ENCODE data around the gene OVCH1.
"Not testable (repeated sequence)": the region's sequence is repeated elsewhere in the genome, so short reads cannot be mapped to it uniquely, and the experiment has no call there.

Gene OVCH1

DNA sequence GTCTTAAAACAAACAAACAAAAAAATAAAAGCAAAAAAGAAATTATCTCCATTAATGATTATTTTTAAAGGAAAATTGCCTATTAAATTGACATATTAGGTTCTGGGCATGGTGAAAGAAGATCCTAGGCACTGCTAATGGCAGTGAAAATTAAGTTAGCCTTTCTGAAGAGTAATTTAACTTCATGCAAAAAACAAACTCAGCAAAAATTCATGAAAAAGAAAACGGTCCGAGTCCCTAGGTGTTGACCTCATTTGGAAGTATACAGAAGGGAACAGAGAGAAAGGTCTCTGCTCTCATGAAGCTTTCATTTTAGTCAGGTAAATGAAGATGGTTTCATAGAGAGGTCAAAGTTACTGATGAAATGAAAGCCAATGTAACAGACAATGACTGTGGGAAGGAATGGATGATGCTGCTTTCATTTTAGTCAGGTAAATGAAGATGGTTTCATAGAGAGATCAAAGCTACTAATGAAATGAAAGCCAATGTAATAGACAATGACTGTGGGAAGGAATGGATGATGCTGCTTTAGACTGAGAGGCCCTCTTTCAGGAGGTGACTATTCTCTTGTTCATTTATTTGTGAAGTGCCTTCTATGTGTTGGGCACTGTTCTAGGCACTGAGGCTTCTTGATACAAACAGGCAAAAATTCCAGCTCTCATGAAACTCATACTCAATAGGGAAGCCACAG lies 50.1 kb downstream of the OVCH1 start:
- TF ChIP-seq, protein P1, sequence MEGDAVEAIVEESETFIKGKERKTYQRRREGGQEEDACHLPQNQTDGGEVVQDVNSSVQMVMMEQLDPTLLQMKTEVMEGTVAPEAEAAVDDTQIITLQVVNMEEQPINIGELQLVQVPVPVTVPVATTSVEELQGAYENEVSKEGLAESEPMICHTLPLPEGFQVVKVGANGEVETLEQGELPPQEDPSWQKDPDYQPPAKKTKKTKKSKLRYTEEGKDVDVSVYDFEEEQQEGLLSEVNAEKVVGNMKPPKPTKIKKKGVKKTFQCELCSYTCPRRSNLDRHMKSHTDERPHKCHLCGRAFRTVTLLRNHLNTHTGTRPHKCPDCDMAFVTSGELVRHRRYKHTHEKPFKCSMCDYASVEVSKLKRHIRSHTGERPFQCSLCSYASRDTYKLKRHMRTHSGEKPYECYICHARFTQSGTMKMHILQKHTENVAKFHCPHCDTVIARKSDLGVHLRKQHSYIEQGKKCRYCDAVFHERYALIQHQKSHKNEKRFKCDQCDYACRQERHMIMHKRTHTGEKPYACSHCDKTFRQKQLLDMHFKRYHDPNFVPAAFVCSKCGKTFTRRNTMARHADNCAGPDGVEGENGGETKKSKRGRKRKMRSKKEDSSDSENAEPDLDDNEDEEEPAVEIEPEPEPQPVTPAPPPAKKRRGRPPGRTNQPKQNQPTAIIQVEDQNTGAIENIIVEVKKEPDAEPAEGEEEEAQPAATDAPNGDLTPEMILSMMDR (IDR thresholded peaks at IDR 0.05) = no peak
- no peak overlapping the region for H3K4me3 ChIP-seq (ENCODE audit: low read depth, low read length)
- H3K4me2 ChIP-seq (ENCODE audit: low read length) = no peak overlapping the region
- H3K79me2 ChIP-seq = no peaks in the 10 kb centered on the region
- H2AFZ ChIP-seq = no peak overlapping the region
- no peaks in the 10 kb centered on the region for H3K36me3 ChIP-seq (ENCODE audit: control insufficient read depth, insufficient read depth, low read length)
- no peaks in the 10 kb centered on the region for H3K9me3 ChIP-seq (ENCODE audit: control insufficient read depth, low read length)
- no peaks in the 10 kb centered on the region for H3K27me3 ChIP-seq (ENCODE audit: control insufficient read depth, insufficient read depth, low read length)
- no peak overlapping the region for H3K9ac ChIP-seq
- H3K27ac ChIP-seq = no peak overlapping the region
- no peaks in the 10 kb centered on the region for H3K4me1 ChIP-seq

DNA sequence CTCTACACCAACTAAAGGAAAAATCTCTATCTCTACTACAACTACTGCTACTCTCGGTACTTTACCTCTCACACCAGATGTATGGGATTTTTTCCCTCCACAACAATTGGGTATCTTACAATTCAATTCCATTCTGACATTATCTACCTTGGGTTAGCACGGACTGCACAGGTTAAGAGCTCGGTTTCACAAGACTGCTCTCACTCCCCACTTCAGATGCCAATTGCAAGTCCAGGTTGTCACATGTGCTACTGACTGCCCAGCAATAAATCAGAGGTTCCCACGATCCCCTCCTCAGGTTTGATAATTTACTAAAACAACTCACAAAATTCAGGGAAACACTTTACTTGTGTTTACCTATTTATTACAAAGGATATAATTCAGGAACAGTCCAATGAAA lies 58.0 kb downstream of the OVCH1 start:
- no peak overlapping the region for H3K27ac ChIP-seq
- no peaks in the 10 kb centered on the region for H3K79me2 ChIP-seq
- H3K9ac ChIP-seq = no peak overlapping the region
- H3K36me3 ChIP-seq (ENCODE audit: control insufficient read depth, insufficient read depth, low read length) = no peaks in the 10 kb centered on the region
- no peak overlapping the region for H3K4me3 ChIP-seq (ENCODE audit: low read depth, low read length)
- H3K4me2 ChIP-seq (ENCODE audit: low read length) = no peak overlapping the region
- no peaks in the 10 kb centered on the region for H3K4me1 ChIP-seq
- TF ChIP-seq, protein P1 (IDR thresholded peaks at IDR 0.05) = no peak
- H2AFZ ChIP-seq = no peak overlapping the region
- no peaks in the 10 kb centered on the region for H3K9me3 ChIP-seq (ENCODE audit: control insufficient read depth, low read length)
- H3K27me3 ChIP-seq (ENCODE audit: control insufficient read depth, insufficient read depth, low read length) = no peaks in the 10 kb centered on the region

DNA sequence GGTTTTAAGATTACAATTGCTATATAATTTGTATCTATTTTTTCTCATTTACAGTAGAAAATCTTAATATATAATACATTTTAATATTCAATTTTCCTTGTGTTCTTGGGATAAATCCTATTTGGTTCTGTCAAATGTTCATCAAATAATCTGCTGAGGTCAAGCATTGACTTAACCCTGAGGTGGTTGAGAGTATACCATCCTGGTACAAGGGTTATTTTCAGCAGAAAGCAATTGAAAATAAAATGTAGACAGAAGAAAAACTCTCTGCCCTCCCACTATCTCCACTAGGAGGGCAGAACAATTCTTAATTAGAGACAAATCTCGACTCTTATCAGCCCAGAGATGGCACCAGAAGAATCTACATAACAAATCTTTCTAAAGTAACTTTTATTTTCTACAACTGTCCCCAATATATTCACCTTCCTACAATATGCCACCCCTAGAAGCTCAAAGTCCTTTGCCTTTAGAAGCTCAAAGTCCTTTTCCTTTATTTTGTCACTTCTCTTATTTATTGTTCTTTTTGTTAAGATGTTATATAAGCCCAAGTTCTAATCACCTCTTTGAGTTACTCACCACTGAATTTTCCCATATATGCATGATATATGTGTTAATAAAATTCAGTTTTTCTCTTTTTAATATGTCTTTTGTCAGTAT lies 58.6 kb downstream of the OVCH1 start:
- no peak overlapping the region for H2AFZ ChIP-seq
- H3K9ac ChIP-seq = no peak overlapping the region
- no peaks in the 10 kb centered on the region for H3K36me3 ChIP-seq (ENCODE audit: control insufficient read depth, insufficient read depth, low read length)
- no peaks in the 10 kb centered on the region for H3K4me1 ChIP-seq
- no peaks in the 10 kb centered on the region for H3K79me2 ChIP-seq
- H3K9me3 ChIP-seq (ENCODE audit: control insufficient read depth, low read length) = no peaks in the 10 kb centered on the region
- H3K4me3 ChIP-seq (ENCODE audit: low read depth, low read length) = no peak overlapping the region
- TF ChIP-seq, protein P1 (IDR thresholded peaks at IDR 0.05) = no peak
- no peaks in the 10 kb centered on the region for H3K27me3 ChIP-seq (ENCODE audit: control insufficient read depth, insufficient read depth, low read length)
- H3K4me2 ChIP-seq (ENCODE audit: low read length) = no peak overlapping the region
- H3K27ac ChIP-seq = no peak overlapping the region

DNA sequence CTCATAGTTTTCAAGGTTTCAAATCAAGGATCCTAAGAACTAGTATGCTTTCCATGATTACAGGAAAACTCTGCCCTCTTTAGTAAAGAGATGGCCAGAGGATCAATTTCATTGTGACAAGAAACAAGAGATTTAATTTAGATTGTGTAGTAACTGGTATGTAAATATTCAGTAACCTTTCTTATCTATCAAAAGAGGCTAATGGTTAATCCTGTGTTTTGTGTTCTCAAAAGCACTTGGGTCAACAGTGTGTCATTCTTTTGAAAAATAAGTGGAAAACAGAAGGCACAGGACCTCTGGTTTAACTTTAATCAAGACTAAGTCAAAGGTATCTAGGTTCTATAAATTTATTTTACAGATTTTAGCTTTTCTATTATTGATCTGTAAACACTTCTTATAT lies 59.9 kb downstream of the OVCH1 start:
- Histone ChIP-seq H3K36me3 (ENCODE audit: control insufficient read depth, insufficient read depth, low read length) (no peaks in the 10 kb centered on the region), H3K4me2 (ENCODE audit: low read length) (no peak overlapping the region), H3K4me1 (no peaks in the 10 kb centered on the region), H3K79me2 (no peaks in the 10 kb centered on the region), H3K4me3 (ENCODE audit: low read depth, low read length) (no peak overlapping the region), H3K27ac (no peak overlapping the region), H3K9me3 (ENCODE audit: control insufficient read depth, low read length) (no peaks in the 10 kb centered on the region), H2AFZ (no peak overlapping the region), H3K9ac (no peak overlapping the region), H3K27me3 (ENCODE audit: control insufficient read depth, insufficient read depth, low read length) (no peaks in the 10 kb centered on the region)
- TF ChIP-seq, protein P1 (IDR thresholded peaks at IDR 0.05) = no peak

DNA sequence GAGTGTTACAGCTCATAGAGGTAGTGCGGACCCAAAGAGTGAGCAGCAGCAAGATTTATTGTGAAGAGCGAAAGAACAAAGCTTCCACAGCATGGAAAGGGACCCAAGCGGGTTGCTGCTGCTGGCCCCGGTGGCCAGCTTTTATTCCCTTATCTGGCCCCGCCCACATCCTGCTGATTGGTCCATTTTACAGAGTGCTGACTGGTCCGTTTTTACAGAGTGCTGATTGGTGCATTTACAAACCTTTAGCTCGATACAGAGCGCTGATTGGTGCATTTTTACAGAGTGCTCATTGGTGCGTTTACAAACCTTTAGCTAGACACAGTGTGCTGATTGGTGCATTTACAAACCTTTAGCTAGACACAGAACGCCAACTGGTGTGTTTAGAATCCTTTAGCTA lies 60.7 kb downstream of the OVCH1 start:
- H3K79me2 ChIP-seq, H3K4me1 ChIP-seq: not testable (repeated sequence)

More for the DNA sequence above, 60.7 kb downstream of the OVCH1 start:
- H2AFZ ChIP-seq; H3K4me3 ChIP-seq (ENCODE audit: low read depth, low read length); H3K27ac ChIP-seq; H3K36me3 ChIP-seq (ENCODE audit: control insufficient read depth, insufficient read depth, low read length); H3K27me3 ChIP-seq (ENCODE audit: control insufficient read depth, insufficient read depth, low read length); H3K9me3 ChIP-seq (ENCODE audit: control insufficient read depth, low read length); H3K4me2 ChIP-seq (ENCODE audit: low read length); H3K9ac ChIP-seq: not testable (repeated sequence)

Data from parathyroid adenoma (tissue), 2 donors.